A673 (cell line): ENCODE data around the gene APIP.

Experiments
- CTCF ChIP-seq: fragments of 300-800, 200-600 bp; sonication (generic); conservative IDR thresholded peaks from 2 replicates; pipeline ENCODE4 v1.5.1; 2017; ENCODE audit warnings: low read depth, mild to moderate bottlenecking, antibody characterized with exemption, low read length, moderate library complexity, mixed read lengths
- EZH2 ChIP-seq: fragments of 200-600 bp; sonication (generic); IDR thresholded peaks from 2 replicates; pipeline ENCODE4 v1.6.1; 2017; ENCODE audit warnings: borderline replicate concordance, low read depth, mild to moderate bottlenecking, mixed read lengths, antibody characterized with exemption, low read length; ENCODE audit not compliant: poor library complexity, severe bottlenecking

DNA sequence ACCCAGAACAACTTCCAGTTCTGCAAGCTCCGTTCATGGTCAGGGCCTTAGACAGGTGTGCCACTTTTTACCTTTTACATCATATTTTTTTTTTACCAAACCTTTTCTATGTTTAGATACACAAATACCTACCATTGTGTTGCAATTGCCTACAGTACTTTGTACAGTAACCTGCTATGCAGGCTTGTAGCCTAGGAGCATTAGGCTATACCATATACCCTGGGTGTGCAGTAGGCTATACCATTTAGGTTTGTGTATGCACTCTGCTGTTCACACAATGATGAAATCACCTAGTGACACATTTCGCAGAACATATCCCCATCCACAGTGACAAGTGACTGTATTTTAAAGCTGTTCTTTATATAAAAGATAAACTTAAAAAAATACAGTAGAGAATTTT, 29.6 kb downstream of the APIP start:
- TF ChIP-seq CTCF: no peak
- no peak for TF ChIP-seq EZH2
